Coronary artery (tissue), 2 donors: ENCODE results near the gene SMC1B.

Experiments used
- DNase-seq: peaks from one replicate; pipeline ENCODE4 v3.0.0-alpha.2; 2017; ENCODE audit warnings: low spot score
- H3K27ac ChIP-seq, 2 donors: fragments of 200-600 bp; sonication (generic); one replicate each; pipeline ENCODE4 v1.5.1; 2016 to 2019
- H3K4me3 ChIP-seq: fragments of 200-600 bp; sonication (generic); 2 replicates; pipeline ENCODE4 v1.5.1; 2016; ENCODE audit warnings: mild to moderate bottlenecking, moderate library complexity
- TF ChIP-seq, protein P1 (sequence below): fragments of 200-600 bp; sonication (generic); IDR thresholded peaks from one replicate; pipeline ENCODE4 v1.5.1; 2019; ENCODE audit warnings: antibody characterized with exemption

SMC1B gene

DNA sequence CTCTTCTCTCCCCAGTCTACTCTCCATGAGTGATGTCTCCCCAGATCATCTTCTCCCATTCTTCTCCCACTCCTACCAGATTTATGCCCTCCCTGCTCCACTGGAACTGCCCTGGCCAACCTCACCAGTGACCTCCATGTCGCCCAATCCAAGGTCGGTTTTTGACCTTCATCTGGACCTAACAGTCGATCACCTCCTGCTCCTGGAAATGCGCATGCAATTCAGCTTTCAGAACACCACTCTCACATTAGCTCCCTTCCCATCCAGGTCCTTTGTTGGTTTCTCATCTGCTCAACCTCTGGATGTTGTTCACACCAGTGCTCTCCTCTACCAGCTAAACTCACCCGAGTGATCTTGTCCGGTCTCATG, 5.4 kb upstream of the SMC1B start:
- peak; percentile 21 for DNase-seq
- no peak overlapping the region for H3K4me3 ChIP-seq
- H3K27ac ChIP-seq = no peak overlapping the region
- TF ChIP-seq, protein P1, sequence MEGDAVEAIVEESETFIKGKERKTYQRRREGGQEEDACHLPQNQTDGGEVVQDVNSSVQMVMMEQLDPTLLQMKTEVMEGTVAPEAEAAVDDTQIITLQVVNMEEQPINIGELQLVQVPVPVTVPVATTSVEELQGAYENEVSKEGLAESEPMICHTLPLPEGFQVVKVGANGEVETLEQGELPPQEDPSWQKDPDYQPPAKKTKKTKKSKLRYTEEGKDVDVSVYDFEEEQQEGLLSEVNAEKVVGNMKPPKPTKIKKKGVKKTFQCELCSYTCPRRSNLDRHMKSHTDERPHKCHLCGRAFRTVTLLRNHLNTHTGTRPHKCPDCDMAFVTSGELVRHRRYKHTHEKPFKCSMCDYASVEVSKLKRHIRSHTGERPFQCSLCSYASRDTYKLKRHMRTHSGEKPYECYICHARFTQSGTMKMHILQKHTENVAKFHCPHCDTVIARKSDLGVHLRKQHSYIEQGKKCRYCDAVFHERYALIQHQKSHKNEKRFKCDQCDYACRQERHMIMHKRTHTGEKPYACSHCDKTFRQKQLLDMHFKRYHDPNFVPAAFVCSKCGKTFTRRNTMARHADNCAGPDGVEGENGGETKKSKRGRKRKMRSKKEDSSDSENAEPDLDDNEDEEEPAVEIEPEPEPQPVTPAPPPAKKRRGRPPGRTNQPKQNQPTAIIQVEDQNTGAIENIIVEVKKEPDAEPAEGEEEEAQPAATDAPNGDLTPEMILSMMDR = no peak

GRCh38 chr22:45418056-45418769, 4.8 kb upstream of the SMC1B start:
- H3K4me3 ChIP-seq = no peak overlapping the region
- H3K27ac ChIP-seq = no peak overlapping the region
- TF ChIP-seq, protein P1 = no peak
- peak; percentile 53 for DNase-seq

DNA sequence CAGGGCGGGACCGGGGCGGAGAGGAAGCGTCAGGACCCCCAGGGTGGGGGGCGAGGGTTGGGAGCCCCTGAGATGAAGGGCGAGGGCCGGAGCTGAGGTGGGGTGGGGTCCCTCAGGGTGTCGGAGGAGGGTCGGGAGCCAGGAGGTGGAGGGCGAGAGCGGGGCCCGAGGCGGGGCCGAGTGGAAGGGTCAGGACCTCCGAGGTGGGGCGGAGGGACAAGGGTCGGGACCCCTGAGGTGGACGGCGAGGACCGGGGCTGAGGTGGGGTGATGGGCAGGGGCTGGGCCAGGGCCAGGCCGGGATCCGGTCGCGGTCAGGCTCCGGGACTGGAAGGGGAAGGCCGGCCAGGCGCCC, 409 bp downstream of the SMC1B start:
- H3K4me3 ChIP-seq = peak overlapping the region; percentile 75
- DNase-seq = no peak
- no peak overlapping the region for H3K27ac ChIP-seq
- TF ChIP-seq, protein P1 = no peak

- H3K4me3 ChIP-seq = no peak overlapping the region
- H3K27ac ChIP-seq = no peak overlapping the region
- no peak for DNase-seq
- TF ChIP-seq, protein P1 = no peak
Measured at GRCh38 chr22:45407793-45408192, 5.6 kb downstream of the SMC1B start.

- Histone ChIP-seq H3K4me3 (no peak overlapping the region), H3K27ac (no peak overlapping the region)
- no peak for DNase-seq
- TF ChIP-seq, protein P1 = no peak
Measured at GRCh38 chr22:45402466-45402985, 10.9 kb downstream of the SMC1B start.

DNA sequence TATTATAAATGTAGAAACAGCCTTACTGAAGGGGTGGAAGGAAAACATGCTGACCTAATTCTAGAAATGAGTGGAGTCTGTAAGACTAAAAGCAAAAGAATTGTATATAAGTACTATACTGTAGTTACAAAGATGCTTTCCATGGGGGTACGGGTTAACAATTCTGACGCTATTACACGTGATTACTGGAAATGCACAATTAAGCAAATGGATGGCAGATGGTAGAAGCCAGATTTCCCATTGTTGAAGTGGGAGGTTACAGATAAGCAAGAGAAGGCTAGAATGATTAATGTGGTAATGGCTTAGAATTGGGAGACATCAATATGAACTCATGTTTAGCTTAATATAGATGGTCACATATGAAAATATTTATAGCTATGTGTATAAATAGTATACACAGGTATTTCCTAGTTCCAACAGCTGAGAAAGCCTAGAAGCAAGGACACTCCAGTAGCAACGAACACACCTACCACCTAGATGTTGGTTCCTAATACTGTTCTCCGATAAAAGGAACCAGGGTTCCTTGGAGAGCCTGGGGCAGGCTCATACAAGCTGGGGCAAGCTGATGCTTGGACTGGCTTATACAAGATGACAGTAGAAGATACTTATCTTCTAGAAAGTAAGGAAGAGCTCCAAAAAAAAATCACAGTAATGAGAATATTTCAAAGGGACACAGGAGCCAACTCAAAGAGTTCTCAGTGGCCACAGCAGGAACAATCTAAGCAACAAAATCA, 13.5 kb downstream of the SMC1B start:
- Histone ChIP-seq H3K4me3 (no peak overlapping the region), H3K27ac (no peak overlapping the region)
- TF ChIP-seq, protein P1 = no peak

GRCh38 chr22:45398214-45398613, 15.2 kb downstream of the SMC1B start:
- Histone ChIP-seq H3K4me3 (no peak overlapping the region), H3K27ac (no peak overlapping the region)
- TF ChIP-seq, protein P1 = no peak
- no peak for DNase-seq

More for the DNA sequence above, 13.5 kb downstream of the SMC1B start:
- DNase-seq = no peak
